RWPE2 (cell line): ENCODE measurements around the gene THUMPD2.
A peak's percentile ranks its signal among the peaks of the same experiment; 100 is the strongest.
"Not testable (repeated sequence)": the region's sequence is repeated elsewhere in the genome, so short reads cannot be mapped to it uniquely, and the experiment has no call there.

ENCODE experiments used
- ATAC-seq: fragments of 200-7000 bp; cut with Tn5 transposase; 3 replicates; pipeline ENCODE4 v1.9.1; 2021; ENCODE audit warnings: low read depth
- DNase-seq: peaks from one replicate; pipeline ENCODE4 v3.0.0-alpha.2; 2020; ENCODE audit warnings: low spot score
- H3K27ac ChIP-seq: fragments of 450-650 bp; 2 replicates; pipeline ENCODE4 v1.5.1; 2017; ENCODE audit warnings: mild to moderate bottlenecking; ENCODE audit not compliant: poor library complexity, severe bottlenecking
- H3K27me3 ChIP-seq: fragments of 250-450 bp; sonication (Bioruptor Pico); 2 replicates; pipeline ENCODE4 v1.5.1; 2021; ENCODE audit warnings: mild to moderate bottlenecking, moderate library complexity; ENCODE audit not compliant: insufficient read depth, poor library complexity, severe bottlenecking
- H3K36me3 ChIP-seq: fragments of 250-450 bp; sonication (Bioruptor Pico); 2 replicates; pipeline ENCODE4 v1.5.1; 2020; ENCODE audit warnings: low read depth, mild to moderate bottlenecking, moderate library complexity
- H3K4me1 ChIP-seq: fragments of 250-450 bp; sonication (Bioruptor Pico); 2 replicates; pipeline ENCODE4 v1.5.1; 2021; ENCODE audit warnings: mild to moderate bottlenecking, moderate library complexity; ENCODE audit not compliant: insufficient read depth, poor library complexity, severe bottlenecking
- H3K4me3 ChIP-seq: fragments of 250-450 bp; sonication (Bioruptor Pico); 2 replicates; pipeline ENCODE4 v1.5.1; 2021; ENCODE audit warnings: mild to moderate bottlenecking, moderate library complexity; ENCODE audit not compliant: severe bottlenecking
- H3K9me3 ChIP-seq: fragments of 250-450 bp; sonication (Bioruptor Pico); 2 replicates; pipeline ENCODE4 v1.5.1; 2021; ENCODE audit warnings: mild to moderate bottlenecking, moderate library complexity; ENCODE audit not compliant: severe bottlenecking
- TF ChIP-seq, protein P1 (sequence below): fragments of 450-650 bp; IDR thresholded peaks from one replicate; pipeline ENCODE4 v1.5.1; 2017; ENCODE audit warnings: mild to moderate bottlenecking, moderate library complexity; ENCODE audit not compliant: poor library complexity, severe bottlenecking

Gene THUMPD2

DNA sequence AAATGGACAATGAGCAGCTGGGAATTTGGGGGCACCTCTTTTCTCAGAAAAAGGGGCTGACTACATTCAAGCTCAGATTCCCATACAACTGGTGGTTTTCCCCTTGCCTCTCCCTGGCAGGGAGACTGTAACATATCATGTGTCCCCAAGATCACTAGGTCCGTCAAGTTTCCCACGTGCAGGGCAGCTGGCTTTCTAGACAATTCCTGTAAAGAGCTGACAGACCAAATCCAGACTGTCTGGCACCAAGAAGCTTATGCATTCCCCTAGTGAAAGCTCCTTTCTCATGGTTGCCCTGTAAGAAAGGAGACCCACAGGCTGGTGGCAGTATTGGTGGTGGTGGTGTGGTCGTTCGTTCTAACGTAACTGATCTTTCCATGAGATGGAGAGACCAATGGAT, 48.8 kb downstream of the THUMPD2 start:
- Histone ChIP-seq H3K27me3 (no peaks in the 10 kb centered on the region), H3K4me3 (no peak overlapping the region), H3K27ac (no peak overlapping the region), H3K4me1 (no peaks in the 10 kb centered on the region), H3K9me3 (no peaks in the 10 kb centered on the region), H3K36me3 (peaks cover 19% of the 10 kb centered on the region)
- ATAC-seq (peak; percentile 10; the same call in 1 of the 3 replicates), DNase-seq (no peak)
- TF ChIP-seq, protein P1, sequence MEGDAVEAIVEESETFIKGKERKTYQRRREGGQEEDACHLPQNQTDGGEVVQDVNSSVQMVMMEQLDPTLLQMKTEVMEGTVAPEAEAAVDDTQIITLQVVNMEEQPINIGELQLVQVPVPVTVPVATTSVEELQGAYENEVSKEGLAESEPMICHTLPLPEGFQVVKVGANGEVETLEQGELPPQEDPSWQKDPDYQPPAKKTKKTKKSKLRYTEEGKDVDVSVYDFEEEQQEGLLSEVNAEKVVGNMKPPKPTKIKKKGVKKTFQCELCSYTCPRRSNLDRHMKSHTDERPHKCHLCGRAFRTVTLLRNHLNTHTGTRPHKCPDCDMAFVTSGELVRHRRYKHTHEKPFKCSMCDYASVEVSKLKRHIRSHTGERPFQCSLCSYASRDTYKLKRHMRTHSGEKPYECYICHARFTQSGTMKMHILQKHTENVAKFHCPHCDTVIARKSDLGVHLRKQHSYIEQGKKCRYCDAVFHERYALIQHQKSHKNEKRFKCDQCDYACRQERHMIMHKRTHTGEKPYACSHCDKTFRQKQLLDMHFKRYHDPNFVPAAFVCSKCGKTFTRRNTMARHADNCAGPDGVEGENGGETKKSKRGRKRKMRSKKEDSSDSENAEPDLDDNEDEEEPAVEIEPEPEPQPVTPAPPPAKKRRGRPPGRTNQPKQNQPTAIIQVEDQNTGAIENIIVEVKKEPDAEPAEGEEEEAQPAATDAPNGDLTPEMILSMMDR, result no peak

DNA sequence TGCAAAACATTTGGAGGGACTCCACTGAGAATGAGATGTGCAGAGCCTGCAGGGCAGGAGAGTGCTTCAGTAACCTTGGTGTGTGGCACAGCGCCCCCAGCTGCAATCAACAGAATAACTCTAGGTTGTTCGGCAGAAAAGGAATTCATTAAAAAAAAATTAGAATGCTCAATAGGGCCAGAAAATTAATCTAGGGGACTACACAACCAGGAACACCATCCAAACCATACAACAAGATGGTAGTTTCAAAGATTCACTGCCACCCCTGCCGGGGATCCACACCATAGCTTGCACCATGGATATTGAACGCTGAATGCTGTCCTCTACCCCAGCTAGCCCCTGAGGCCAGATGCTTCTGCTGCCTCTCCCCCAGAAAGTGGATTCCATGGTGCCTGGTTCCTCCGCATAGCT, 50.1 kb downstream of the THUMPD2 start:
- no peak overlapping the region for H3K4me3 ChIP-seq
- H3K27me3 ChIP-seq, result no peaks in the 10 kb centered on the region
- no peak for ATAC-seq
- no peaks in the 10 kb centered on the region for H3K4me1 ChIP-seq
- DNase-seq, result no peak
- H3K36me3 ChIP-seq, result peaks cover 6% of the 10 kb centered on the region; the same call in 1 of the 2 replicates
- TF ChIP-seq, protein P1, result peak; percentile 78
- no peak overlapping the region for H3K27ac ChIP-seq
- H3K9me3 ChIP-seq, result no peaks in the 10 kb centered on the region

DNA sequence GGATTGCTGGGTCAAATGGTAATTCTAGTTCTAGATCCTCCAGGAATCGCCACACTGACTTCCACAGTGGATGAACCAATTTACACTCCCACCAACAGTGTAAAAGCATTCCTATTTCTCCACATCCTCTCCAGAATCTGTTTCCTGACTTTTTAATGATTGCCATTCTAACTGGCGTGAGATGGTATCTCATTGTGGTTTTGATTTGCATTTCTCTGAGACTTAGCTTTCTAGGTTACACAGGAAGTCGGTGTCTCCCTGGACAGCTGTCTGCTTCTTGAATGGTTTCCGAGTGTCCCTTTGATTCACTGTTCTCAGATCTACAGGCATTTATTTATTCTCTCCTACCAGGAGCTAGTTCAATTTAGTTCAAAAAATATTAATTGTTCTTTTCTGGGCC, 51.0 kb downstream of the THUMPD2 start:
- H3K27me3 ChIP-seq, ATAC-seq, H3K27ac ChIP-seq, H3K36me3 ChIP-seq, H3K9me3 ChIP-seq, DNase-seq, H3K4me1 ChIP-seq, H3K4me3 ChIP-seq: not testable (repeated sequence)

DNA sequence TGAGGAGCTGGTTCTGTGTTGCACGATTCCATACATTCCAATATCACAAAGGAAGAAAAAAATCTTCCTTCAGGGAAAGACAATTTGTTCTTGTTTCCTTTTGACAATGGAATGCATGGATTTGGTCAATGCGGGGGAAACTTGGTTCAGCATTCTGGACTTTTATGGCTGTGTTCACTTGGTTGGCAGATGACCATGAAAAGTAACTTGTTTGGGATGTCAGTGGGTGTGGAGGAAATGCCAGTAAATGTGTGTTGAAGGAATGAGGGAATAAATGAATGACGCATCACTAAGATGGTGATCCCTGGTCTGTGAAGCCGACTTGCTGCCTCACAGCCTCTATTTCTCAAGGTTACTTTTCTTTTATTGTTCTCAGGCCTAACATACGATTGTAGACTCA, 53.7 kb downstream of the THUMPD2 start:
- DNase-seq (no peak), ATAC-seq (no peak)
- H3K4me3 ChIP-seq, result no peak overlapping the region
- H3K27me3 ChIP-seq, result no peaks in the 10 kb centered on the region
- H3K27ac ChIP-seq, result no peak overlapping the region
- TF ChIP-seq, protein P1, result no peak
- no peaks in the 10 kb centered on the region for H3K9me3 ChIP-seq
- no peaks in the 10 kb centered on the region for H3K36me3 ChIP-seq
- H3K4me1 ChIP-seq, result no peaks in the 10 kb centered on the region

DNA sequence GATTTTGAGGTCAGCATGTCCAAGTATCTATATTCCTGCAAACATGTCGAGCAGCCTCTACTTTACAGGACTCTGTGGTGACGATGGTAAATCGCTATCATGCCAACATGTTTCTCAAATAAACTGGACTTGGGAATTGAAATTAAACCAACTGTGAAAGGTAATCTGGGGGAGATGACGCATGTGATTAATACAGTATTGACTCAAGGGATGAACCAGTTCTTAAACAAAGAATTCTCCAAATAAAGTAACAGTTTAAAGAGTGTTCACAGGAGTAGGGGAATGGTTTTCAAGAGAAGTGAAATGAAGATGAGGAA, 54.3 kb downstream of the THUMPD2 start:
- Histone ChIP-seq H3K4me1 (no peaks in the 10 kb centered on the region), H3K9me3 (no peaks in the 10 kb centered on the region), H3K27me3 (no peaks in the 10 kb centered on the region), H3K4me3 (no peak overlapping the region), H3K36me3 (no peaks in the 10 kb centered on the region), H3K27ac (no peak overlapping the region)
- TF ChIP-seq, protein P1, result no peak
- ATAC-seq, result no peak
- DNase-seq, result no peak
